Ishikawa (cell line): ENCODE data around the gene RNLS.

Source experiments
- CREB1 ChIP-seq: IDR thresholded peaks from 2 replicates; pipeline ENCODE4 v1.6.1; 2012; ENCODE audit warnings: low read depth
- EGR1 ChIP-seq: IDR thresholded peaks from 2 replicates; pipeline ENCODE4 v1.6.1; 2012
- EP300 ChIP-seq: IDR thresholded peaks from 2 replicates; pipeline ENCODE4 v1.6.1; 2012; ENCODE audit warnings: borderline replicate concordance
- FOXM1 ChIP-seq: IDR thresholded peaks from 2 replicates; pipeline ENCODE4 v1.6.1; 2012; ENCODE audit warnings: low read depth, borderline replicate concordance
- TEAD4 ChIP-seq: IDR thresholded peaks from 2 replicates; pipeline ENCODE4 v1.6.1; 2012
- TF ChIP-seq, protein P1 (sequence below): IDR thresholded peaks from 2 replicates; pipeline ENCODE4 v1.6.1; 2012
- TF ChIP-seq, protein P2 (sequence below): IDR thresholded peaks from 2 replicates; pipeline ENCODE4 v1.6.1; 2012
- TF ChIP-seq, protein P3 (sequence below): IDR thresholded peaks from 2 replicates; pipeline ENCODE4 v1.6.1; 2012; ENCODE audit warnings: low read depth, mild to moderate bottlenecking

DNA sequence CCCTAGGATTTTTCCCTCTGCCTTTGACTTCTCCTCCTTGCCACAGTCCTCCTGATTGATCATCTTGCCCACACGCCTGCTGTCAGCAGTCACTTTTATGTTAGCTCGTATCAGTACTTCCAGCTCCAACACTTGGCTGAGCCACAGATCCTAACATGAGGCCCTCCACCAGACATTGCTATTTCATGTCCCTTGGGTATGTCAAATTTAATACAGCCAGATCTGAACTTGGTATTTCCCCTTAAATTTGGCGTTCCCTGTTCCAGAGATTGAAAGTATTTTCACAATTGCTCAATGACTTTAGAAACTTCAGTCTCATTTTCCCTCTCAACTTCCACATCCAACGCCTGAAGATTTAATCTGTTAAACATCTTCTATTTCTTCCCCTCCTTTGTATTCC, 140.4 kb downstream of the RNLS start:
- TF ChIP-seq, protein P1, sequence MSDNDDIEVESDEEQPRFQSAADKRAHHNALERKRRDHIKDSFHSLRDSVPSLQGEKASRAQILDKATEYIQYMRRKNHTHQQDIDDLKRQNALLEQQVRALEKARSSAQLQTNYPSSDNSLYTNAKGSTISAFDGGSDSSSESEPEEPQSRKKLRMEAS: no peak
- TF ChIP-seq CREB1 (no peak), TEAD4 (no peak), EP300 (no peak), EGR1 (no peak), FOXM1 (no peak)
- TF ChIP-seq, protein P2, sequence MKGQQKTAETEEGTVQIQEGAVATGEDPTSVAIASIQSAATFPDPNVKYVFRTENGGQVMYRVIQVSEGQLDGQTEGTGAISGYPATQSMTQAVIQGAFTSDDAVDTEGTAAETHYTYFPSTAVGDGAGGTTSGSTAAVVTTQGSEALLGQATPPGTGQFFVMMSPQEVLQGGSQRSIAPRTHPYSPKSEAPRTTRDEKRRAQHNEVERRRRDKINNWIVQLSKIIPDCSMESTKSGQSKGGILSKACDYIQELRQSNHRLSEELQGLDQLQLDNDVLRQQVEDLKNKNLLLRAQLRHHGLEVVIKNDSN: no peak
- TF ChIP-seq, protein P3, sequence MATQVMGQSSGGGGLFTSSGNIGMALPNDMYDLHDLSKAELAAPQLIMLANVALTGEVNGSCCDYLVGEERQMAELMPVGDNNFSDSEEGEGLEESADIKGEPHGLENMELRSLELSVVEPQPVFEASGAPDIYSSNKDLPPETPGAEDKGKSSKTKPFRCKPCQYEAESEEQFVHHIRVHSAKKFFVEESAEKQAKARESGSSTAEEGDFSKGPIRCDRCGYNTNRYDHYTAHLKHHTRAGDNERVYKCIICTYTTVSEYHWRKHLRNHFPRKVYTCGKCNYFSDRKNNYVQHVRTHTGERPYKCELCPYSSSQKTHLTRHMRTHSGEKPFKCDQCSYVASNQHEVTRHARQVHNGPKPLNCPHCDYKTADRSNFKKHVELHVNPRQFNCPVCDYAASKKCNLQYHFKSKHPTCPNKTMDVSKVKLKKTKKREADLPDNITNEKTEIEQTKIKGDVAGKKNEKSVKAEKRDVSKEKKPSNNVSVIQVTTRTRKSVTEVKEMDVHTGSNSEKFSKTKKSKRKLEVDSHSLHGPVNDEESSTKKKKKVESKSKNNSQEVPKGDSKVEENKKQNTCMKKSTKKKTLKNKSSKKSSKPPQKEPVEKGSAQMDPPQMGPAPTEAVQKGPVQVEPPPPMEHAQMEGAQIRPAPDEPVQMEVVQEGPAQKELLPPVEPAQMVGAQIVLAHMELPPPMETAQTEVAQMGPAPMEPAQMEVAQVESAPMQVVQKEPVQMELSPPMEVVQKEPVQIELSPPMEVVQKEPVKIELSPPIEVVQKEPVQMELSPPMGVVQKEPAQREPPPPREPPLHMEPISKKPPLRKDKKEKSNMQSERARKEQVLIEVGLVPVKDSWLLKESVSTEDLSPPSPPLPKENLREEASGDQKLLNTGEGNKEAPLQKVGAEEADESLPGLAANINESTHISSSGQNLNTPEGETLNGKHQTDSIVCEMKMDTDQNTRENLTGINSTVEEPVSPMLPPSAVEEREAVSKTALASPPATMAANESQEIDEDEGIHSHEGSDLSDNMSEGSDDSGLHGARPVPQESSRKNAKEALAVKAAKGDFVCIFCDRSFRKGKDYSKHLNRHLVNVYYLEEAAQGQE: no peak
